SK-N-MC (cell line): ENCODE results near the gene SLC16A9.
A peak's percentile ranks its signal among the peaks of the same experiment; 100 is the strongest.

Experiments used
- DNase-seq: peaks from one replicate; pipeline ENCODE4 v3.0.0-alpha.2; 2011; ENCODE audit warnings: low read depth, low spot score
- H3K27ac ChIP-seq: fragments of 200-600 bp; sonication (generic); 2 replicates; pipeline ENCODE4 v1.5.1; 2016; ENCODE audit warnings: mixed run types
- H3K36me3 ChIP-seq: fragments of 200-600 bp; sonication (generic); 2 replicates; pipeline ENCODE4 v1.6.1; 2017; ENCODE audit warnings: antibody characterized with exemption, low read length, mixed read lengths; ENCODE audit not compliant: insufficient read depth
- H3K4me3 ChIP-seq: fragments of 200-600 bp; sonication (generic); 2 replicates; pipeline ENCODE4 v1.5.1; 2016
- H3K9ac ChIP-seq: fragments of 200-600 bp; sonication (generic); 2 replicates; pipeline ENCODE4 v1.8.0; 2017; ENCODE audit warnings: mixed run types, mixed read lengths; ENCODE audit not compliant: insufficient read length
- H3K9me3 ChIP-seq: fragments of 200-600 bp; sonication (generic); 2 replicates; pipeline ENCODE4 v1.6.1; 2017; ENCODE audit warnings: low read depth, mild to moderate bottlenecking, antibody characterized with exemption, low read length, moderate library complexity, mixed read lengths
- EZH2 ChIP-seq: fragments of 200-600 bp; sonication (generic); IDR thresholded peaks from one replicate; pipeline ENCODE4 v1.6.1; 2017; ENCODE audit warnings: antibody characterized with exemption
- FOXP2 ChIP-seq: optimal IDR thresholded peaks from 2 replicates; pipeline ENCODE3; 2011; ENCODE audit warnings: mild to moderate bottlenecking, moderate library complexity; ENCODE audit not compliant: insufficient read depth; ENCODE audit errors: extremely low read length, control extremely low read depth
- POLR2AphosphoS5 ChIP-seq: IDR thresholded peaks from 2 replicates; pipeline ENCODE4 v1.6.1; 2012; ENCODE audit warnings: mild to moderate bottlenecking, low read depth, low read length, borderline replicate concordance

Gene SLC16A9

DNA sequence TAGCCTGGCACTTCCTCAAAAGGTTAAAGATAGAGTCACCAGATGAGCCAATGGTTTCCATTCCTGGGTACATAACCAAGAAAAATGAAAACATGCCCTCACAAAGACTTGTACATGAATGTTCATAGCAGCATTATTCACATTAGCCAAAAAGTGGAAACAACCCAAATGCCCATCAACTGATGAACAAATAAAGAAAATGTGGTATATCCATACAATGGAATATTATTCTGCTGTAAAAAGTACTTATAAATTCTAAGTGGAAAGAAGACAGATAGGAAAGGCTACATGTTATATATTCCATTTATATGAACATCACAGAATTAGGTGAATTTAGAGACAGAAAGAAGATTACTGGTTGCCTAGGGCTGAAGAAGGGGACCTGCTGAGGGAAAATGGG, 10.7 kb upstream of the SLC16A9 start:
- Histone ChIP-seq H3K4me3 (no peak overlapping the region), H3K9me3 (no peaks in the 10 kb centered on the region), H3K9ac (no peak overlapping the region), H3K27ac (no peak overlapping the region), H3K36me3 (no peaks in the 10 kb centered on the region)
- no peak for DNase-seq
- TF ChIP-seq EZH2: no peak
- no peak for TF ChIP-seq FOXP2
- TF ChIP-seq POLR2AphosphoS5: no peak

DNA sequence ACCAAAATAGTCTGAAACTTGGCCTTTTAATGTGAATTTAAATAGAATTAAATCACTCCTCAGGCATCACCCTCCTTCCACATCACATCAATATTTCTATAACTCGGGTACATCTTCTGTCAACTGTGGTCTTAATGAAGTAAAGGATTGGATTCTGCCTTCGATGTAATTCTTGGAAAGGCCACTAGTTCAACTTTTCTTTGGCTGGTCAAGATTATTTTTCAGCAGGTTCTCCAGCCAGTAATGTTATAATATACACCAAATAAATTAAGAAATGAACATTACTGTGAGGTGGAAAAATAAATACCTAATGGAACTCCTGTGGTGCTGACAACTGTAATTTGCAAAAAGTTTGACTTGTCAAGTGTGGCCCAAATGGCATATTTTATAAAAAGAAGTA, 9.7 kb upstream of the SLC16A9 start:
- H3K9ac ChIP-seq: no peak overlapping the region
- DNase-seq: no peak
- H3K4me3 ChIP-seq: no peak overlapping the region
- no peak for TF ChIP-seq FOXP2
- no peak for TF ChIP-seq EZH2
- no peak for TF ChIP-seq POLR2AphosphoS5
- H3K36me3 ChIP-seq: no peaks in the 10 kb centered on the region
- H3K27ac ChIP-seq: no peak overlapping the region
- no peaks in the 10 kb centered on the region for H3K9me3 ChIP-seq

DNA sequence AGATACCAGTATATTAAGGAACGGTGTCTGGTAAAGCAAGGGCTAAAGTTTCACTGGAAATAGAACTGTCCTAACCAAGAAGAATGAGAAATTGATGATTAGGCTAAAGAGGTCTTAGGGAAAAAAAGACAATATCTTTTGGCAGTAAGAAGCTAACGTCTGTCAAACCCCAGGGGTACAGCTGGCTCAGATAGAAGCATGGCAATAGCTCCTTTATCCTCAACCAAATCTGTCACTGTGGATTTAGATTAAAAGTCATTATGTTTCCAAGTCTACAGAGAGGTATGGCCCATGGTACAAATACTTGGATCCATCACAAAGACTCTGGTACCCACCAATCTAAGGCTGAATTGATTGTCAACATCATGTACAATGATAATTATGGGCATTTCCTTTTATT, 8.6 kb upstream of the SLC16A9 start:
- no peak for DNase-seq
- H3K36me3 ChIP-seq: no peaks in the 10 kb centered on the region
- H3K9ac ChIP-seq: no peak overlapping the region
- H3K27ac ChIP-seq: no peak overlapping the region
- TF ChIP-seq POLR2AphosphoS5 (no peak), EZH2 (no peak), FOXP2 (no peak)
- H3K4me3 ChIP-seq: no peak overlapping the region
- no peaks in the 10 kb centered on the region for H3K9me3 ChIP-seq

DNA sequence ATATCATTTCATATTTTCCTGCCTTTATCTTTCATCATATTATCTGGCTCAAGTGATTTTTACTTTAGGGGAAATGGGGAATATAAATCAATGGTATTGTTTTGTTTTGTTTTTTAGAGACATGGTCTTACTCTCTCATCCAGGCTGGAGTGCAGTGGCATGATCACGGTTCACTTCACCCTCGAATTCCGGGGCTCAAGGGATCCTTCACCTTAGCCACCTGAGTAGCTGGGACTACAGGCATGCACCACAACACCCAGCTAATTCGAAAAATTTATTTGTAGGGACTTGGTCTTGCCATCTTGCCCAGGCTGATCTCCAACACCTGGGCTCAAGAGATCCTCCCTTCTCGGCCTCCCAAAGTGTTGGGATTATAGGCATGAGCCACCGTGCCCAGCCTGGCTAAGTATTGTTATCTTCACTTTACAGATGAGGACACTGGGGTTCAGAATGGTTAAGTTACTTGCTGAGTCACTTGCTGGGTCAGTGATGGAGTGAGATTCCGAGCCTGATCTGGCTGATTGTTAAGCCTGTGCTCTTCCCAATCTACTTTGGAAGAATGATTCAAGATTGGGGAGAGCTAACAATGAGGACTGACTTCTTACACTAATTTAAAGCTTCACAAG, 3.7 kb upstream of the SLC16A9 start:
- H3K4me3 ChIP-seq: no peak overlapping the region
- no peak overlapping the region for H3K9ac ChIP-seq
- no peak overlapping the region for H3K27ac ChIP-seq
- TF ChIP-seq FOXP2 (no peak), POLR2AphosphoS5 (no peak), EZH2 (no peak)
- H3K36me3 ChIP-seq: no peaks in the 10 kb centered on the region
- no peaks in the 10 kb centered on the region for H3K9me3 ChIP-seq
- no peak for DNase-seq

DNA sequence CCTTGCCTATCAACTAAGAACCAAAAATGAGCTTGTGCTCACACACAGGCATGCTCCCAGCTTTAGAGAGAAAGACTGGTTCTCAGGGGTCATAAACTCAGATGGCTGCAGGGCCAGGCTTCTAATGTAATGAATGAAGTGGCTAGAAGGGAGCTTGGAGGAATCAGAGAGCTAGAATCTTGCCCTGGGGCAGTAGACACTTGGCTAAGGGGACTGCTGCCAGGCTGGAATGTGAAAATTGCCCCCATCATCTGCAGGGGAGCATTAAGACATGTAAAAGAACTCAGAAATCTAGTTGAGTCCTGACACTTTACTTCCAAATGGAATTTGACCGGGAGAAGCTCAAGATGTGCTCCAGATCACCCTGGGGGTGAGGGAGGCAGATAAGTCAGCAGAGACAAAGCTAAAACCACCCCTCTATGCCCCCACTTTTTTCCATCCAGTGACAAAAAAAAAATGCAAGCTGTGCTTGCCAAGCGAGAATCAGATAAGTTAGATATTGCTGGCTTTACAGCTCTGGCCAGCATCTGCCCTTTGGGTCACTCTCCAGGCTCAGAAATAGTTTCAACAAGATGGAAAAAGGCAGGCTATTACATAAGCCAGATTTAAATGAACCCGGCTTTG, 2.3 kb upstream of the SLC16A9 start:
- TF ChIP-seq FOXP2 (no peak), POLR2AphosphoS5 (no peak), EZH2 (no peak)
- no peak overlapping the region for H3K9ac ChIP-seq
- DNase-seq: no peak
- no peak overlapping the region for H3K4me3 ChIP-seq
- no peaks in the 10 kb centered on the region for H3K9me3 ChIP-seq
- no peak overlapping the region for H3K27ac ChIP-seq
- H3K36me3 ChIP-seq: no peaks in the 10 kb centered on the region

DNA sequence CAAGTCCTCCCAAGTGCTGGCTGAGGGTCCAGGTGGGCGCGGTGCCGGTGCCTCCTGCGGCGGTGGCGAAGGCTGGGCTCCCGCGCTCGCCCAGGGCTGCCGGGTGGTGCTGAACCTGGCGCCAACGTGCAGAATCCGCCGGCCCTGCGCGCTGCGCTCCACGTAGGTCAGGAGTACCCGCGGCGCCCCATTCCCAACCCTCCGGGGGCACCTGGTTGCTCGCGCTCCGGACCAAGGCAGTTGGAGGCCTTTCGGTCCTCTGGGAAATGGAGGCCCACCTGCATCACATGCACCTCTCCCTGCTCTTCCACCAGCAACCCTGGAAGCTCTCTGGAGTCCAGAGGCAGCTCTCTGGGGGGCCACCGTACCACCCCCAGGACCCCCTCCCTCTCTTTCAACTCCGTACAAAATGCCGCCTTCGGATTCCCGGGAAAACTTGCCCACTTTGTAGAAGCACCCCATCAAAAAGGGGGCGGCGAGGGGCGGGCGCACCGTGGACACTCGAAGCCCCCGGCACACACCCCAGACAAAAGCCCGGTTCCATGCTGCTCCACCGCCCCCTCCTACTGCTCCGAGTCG, 745 bp downstream of the SLC16A9 start:
- TF ChIP-seq POLR2AphosphoS5 (no peak), EZH2 (no peak)
- DNase-seq: no peak
- Histone ChIP-seq H3K27ac (no peak overlapping the region), H3K36me3 (no peaks in the 10 kb centered on the region), H3K9ac (no peak overlapping the region), H3K9me3 (no peaks in the 10 kb centered on the region), H3K4me3 (peak overlapping the region; percentile 71)

DNA sequence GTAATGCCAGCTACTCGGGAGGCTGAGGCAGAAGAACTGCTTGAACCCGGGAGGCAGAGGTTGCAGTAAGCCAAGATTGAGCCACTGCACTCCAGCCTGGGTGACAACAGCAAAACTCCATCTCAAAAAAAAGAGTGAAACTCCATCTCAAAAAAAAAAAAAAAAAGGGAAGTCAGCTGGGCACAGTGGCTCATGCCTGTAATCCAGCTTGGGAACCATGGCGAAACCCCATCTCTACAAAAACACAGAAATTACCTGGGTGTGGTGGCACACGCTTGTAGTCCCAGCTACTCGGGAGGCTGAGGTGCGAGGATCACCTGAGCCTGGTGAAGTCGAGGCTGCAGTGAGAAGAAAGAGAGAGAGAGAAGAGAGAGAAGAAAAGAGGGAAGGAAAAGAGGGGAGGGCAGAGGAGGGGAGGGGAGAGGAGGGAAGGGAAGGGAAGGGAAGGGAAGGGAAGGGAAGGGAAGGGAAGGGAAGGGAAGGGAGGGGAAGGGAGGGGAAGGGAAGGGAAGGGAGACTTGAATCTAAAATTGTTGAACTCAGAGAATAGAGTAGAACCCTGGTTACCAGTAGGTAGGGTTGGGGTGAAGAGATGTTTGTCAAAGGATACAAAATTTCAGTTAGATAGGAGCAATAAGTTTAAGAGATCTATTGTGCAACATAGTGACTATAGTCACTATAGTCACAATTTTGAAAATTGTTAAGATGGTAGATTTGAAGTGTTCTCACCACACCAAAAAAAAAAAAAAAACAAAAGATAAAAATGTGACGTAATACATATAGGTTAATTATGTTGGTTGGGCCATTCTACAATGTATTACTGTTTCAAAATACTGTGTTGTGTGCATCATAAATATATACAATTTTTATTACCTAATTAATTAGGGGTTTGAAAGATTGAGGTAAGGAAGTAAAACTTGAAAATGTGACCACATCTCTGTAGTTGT, 2.5 kb downstream of the SLC16A9 start:
- DNase-seq: no peak

DNA sequence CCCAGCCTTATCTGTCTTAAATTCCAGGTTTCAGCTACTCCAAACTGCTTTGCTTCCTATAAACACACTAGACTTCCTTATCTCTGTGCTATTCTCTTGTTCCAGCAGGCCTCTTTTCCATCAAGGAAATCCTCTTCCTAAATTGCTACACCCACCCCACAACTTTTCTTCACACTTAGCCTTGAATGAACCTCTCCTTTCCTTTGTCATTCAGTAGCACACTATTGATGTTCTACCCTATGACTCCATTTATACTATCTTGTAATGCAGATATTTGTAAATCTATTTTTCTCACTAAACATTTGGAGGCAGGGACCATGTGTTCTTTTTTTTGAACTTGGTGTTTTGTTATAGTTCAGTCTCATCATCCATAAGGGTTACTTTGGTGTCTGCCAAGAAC, 3.7 kb downstream of the SLC16A9 start:
- Histone ChIP-seq H3K9ac (no peak overlapping the region), H3K9me3 (no peaks in the 10 kb centered on the region), H3K4me3 (no peak overlapping the region), H3K36me3 (no peaks in the 10 kb centered on the region), H3K27ac (no peak overlapping the region)
- TF ChIP-seq FOXP2: no peak
- no peak for TF ChIP-seq POLR2AphosphoS5
- no peak for TF ChIP-seq EZH2
- DNase-seq: no peak

More for the DNA sequence above, 2.5 kb downstream of the SLC16A9 start:
- Histone ChIP-seq H3K4me3 (no peak overlapping the region), H3K36me3 (no peaks in the 10 kb centered on the region), H3K27ac (no peak overlapping the region), H3K9me3 (no peaks in the 10 kb centered on the region), H3K9ac (no peak overlapping the region)
- no peak for TF ChIP-seq EZH2
- TF ChIP-seq FOXP2: no peak
- no peak for TF ChIP-seq POLR2AphosphoS5
